ENCODE results near the gene TASP1.

Gene TASP1

DNA sequence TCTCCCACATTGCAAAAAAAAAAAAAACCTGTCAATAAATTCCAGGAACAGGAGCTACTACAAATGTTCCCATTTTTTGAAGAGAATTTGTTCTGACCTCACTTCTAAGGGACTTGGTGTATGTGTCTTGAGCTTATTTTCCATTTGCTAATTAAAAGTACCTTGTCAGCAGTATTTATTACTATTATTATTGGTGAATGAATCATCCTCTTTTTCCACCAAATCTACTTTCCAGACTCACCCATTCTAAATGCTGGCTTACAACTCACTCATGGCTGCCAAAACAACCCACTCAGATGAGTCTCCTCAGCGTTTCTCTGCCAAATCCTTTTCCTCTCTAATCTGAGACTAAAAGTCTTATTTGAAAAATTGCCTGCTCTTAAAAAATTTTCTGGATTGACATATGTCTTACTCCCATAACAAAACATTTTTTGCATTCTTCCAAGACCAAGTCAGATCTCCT lies 33.2 kb upstream of the TASP1 start:
- no peak for DNase-seq (ENCODE audit: extremely low spot score)
- ChIA-PET POLR2A (no interaction called here), CTCF (no interaction called here)
- TF ChIP-seq NFRKB (IDR thresholded peaks at IDR 0.05) (no peak), SP1 (IDR thresholded peaks at IDR 0.05) (no peak), ZNF384 (IDR thresholded peaks at IDR 0.05) (no peak), L3MBTL2 (conservative IDR thresholded peaks at IDR 0.05) (no peak), HDGF (IDR thresholded peaks at IDR 0.05; ENCODE audit: borderline replicate concordance) (no peak), FOXA1 (IDR thresholded peaks at IDR 0.05) (no peak), CTBP1 (IDR thresholded peaks at IDR 0.05; ENCODE audit: borderline replicate concordance) (no peak), SUZ12 (IDR thresholded peaks at IDR 0.05) (no peak), LEF1 (IDR thresholded peaks at IDR 0.05; ENCODE audit: borderline replicate concordance) (no peak), TARDBP (IDR thresholded peaks at IDR 0.05) (no peak), FOXM1 (IDR thresholded peaks at IDR 0.05; ENCODE audit: borderline replicate concordance) (no peak), ELF4 (IDR thresholded peaks at IDR 0.05) (no peak), FOXK2 (IDR thresholded peaks at IDR 0.05) (no peak), BHLHE40 (IDR thresholded peaks at IDR 0.05; ENCODE audit: borderline replicate concordance) (no peak), ARNT (IDR thresholded peaks at IDR 0.05) (no peak)
- TF ChIP-seq, protein P1, sequence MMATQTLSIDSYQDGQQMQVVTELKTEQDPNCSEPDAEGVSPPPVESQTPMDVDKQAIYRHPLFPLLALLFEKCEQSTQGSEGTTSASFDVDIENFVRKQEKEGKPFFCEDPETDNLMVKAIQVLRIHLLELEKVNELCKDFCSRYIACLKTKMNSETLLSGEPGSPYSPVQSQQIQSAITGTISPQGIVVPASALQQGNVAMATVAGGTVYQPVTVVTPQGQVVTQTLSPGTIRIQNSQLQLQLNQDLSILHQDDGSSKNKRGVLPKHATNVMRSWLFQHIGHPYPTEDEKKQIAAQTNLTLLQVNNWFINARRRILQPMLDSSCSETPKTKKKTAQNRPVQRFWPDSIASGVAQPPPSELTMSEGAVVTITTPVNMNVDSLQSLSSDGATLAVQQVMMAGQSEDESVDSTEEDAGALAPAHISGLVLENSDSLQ (IDR thresholded peaks at IDR 0.05) = no peak

DNA sequence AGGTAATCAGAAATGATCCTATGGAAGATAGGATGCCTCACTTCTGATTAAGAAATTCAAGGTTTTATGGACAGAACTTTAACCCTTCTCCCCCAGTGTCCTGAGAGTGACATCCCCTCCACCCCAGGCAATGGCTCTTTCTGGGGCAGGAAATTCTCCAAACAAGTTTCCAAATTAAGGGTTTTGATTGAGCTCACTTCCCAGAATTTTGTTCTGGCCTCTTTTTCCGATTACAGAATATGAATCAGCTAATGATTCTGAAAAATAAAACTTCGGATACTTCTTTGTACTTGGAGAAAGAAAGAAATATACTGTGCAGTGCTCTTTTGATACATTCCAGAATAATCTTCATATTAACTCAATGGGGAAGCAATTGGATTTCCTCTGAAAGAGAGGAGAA lies 32.8 kb upstream of the TASP1 start:
- no peak for DNase-seq (ENCODE audit: extremely low spot score)
- POLR2A ChIA-PET = no interaction called here
- no peak for TF ChIP-seq SUZ12 (IDR thresholded peaks at IDR 0.05)
- no peak for TF ChIP-seq SP1 (IDR thresholded peaks at IDR 0.05)
- TF ChIP-seq, protein P1 (IDR thresholded peaks at IDR 0.05) = no peak
- TF ChIP-seq NFRKB (IDR thresholded peaks at IDR 0.05) = no peak
- TF ChIP-seq HDGF (IDR thresholded peaks at IDR 0.05; ENCODE audit: borderline replicate concordance) = no peak
- no peak for TF ChIP-seq BHLHE40 (IDR thresholded peaks at IDR 0.05; ENCODE audit: borderline replicate concordance)
- no peak for TF ChIP-seq L3MBTL2 (conservative IDR thresholded peaks at IDR 0.05)
- no peak for TF ChIP-seq ARNT (IDR thresholded peaks at IDR 0.05)
- no peak for TF ChIP-seq TARDBP (IDR thresholded peaks at IDR 0.05)
- no peak for TF ChIP-seq FOXM1 (IDR thresholded peaks at IDR 0.05; ENCODE audit: borderline replicate concordance)
- TF ChIP-seq ELF4 (IDR thresholded peaks at IDR 0.05) = no peak
- TF ChIP-seq CTBP1 (IDR thresholded peaks at IDR 0.05; ENCODE audit: borderline replicate concordance) = no peak
- no peak for TF ChIP-seq FOXK2 (IDR thresholded peaks at IDR 0.05)
- TF ChIP-seq LEF1 (IDR thresholded peaks at IDR 0.05; ENCODE audit: borderline replicate concordance) = no peak
- no peak for TF ChIP-seq ZNF384 (IDR thresholded peaks at IDR 0.05)
- CTCF ChIA-PET = no interaction called here

DNA sequence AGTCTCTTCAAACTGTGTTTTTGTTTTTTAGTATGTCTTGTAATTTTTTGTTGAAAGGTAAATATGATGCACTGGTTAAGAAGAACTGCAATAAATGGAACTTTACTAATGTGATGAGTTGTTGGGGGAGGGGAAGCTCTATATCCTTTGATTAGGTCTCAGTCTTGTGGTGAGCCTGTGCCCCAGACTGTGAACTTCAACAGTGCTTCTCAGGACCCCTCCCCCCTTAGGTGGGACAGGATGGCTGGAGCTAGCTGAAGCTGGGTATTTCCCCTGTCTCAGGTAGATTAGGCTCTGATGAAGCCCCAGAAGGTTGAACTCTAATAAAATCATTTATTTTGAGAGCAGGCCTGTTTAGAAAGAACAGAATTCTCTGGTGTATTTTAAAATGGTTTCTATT lies 31.4 kb upstream of the TASP1 start:
- ChIA-PET CTCF (no interaction called here), POLR2A (no interaction called here)
- no peak for TF ChIP-seq SP1 (IDR thresholded peaks at IDR 0.05)
- TF ChIP-seq ARNT (IDR thresholded peaks at IDR 0.05) = no peak
- no peak for TF ChIP-seq HDGF (IDR thresholded peaks at IDR 0.05; ENCODE audit: borderline replicate concordance)
- TF ChIP-seq, protein P1 (IDR thresholded peaks at IDR 0.05) = no peak
- no peak for TF ChIP-seq FOXA1 (IDR thresholded peaks at IDR 0.05)
- no peak for TF ChIP-seq LEF1 (IDR thresholded peaks at IDR 0.05; ENCODE audit: borderline replicate concordance)
- TF ChIP-seq ZNF384 (IDR thresholded peaks at IDR 0.05) = no peak
- no peak for DNase-seq (ENCODE audit: extremely low spot score)

DNA sequence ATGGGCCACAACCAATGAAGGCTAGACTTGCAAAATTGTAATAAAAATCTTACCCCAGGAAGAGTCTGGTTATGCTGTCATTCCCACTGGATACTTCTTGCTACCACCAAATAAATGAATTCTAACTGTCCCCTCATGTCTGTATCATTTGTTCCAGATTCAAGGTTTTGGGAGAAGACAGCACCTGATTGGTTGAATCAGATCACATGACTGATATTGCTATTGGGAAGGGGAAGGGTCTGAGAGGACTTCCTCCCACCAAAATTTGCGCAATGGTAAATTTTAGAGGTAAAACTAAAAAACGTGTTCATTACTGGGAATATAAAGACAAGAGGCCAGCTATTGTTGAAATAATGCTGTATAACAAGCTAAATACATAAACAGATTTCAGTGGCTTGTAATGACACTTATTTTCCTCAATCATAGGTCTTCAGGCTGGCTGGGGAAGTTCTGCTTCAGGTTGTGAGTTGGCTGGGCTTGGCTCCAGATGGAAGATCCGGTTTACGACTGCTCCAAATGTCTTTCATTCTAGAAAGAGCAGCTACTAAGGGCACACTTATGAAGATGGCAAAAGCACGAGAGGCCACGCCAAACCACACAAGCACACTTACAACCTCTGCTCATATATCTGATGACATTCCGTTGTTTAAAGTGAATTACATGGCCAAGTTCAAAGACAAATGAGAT lies 27.1 kb upstream of the TASP1 start:
- TF ChIP-seq LEF1 (IDR thresholded peaks at IDR 0.05; ENCODE audit: borderline replicate concordance) (no peak), ELF4 (IDR thresholded peaks at IDR 0.05) (no peak)
- DNase-seq (ENCODE audit: extremely low spot score) = no peak
- POLR2A ChIA-PET = no interaction called here
- CTCF ChIA-PET = no interaction called here

DNA sequence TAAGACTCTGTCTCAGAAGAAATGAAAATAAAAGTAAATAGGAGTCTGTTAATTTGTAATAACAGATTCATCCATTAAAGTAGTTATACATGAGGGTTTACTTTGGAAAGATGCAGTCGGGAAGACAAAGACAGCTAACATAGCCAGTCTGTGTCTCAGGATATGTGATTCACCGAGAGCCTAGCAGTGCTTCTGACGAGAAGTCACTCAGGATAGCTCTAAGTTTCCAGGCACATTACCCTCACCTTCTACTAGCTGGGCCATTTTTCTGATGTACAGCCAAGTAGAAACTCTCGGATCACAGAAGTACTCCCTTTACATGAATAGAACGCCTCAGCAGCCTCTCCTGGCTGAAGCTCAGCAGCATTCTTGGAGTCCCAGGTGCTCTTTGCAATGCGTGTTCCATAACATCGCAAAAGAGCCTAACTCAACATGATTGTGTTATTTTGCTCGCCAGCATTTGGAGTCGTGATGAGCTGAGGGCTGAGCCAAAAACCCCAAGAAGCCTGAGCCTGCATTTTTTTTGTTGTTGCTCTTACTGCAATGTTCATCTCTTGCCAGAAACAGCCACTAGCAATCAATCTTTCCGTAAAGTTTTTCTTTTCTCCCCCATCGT lies 22.4 kb upstream of the TASP1 start:
- no peak for DNase-seq (ENCODE audit: extremely low spot score)
- no peak for TF ChIP-seq FOXK2 (IDR thresholded peaks at IDR 0.05)
- TF ChIP-seq L3MBTL2 (conservative IDR thresholded peaks at IDR 0.05) = no peak
- TF ChIP-seq NFRKB (IDR thresholded peaks at IDR 0.05) = no peak
- TF ChIP-seq LEF1 (IDR thresholded peaks at IDR 0.05; ENCODE audit: borderline replicate concordance) = no peak
- TF ChIP-seq ELF4 (IDR thresholded peaks at IDR 0.05) = no peak
- TF ChIP-seq HDGF (IDR thresholded peaks at IDR 0.05; ENCODE audit: borderline replicate concordance) = no peak
- TF ChIP-seq SUZ12 (IDR thresholded peaks at IDR 0.05) = no peak
- no peak for TF ChIP-seq TARDBP (IDR thresholded peaks at IDR 0.05)
- no peak for TF ChIP-seq FOXA1 (IDR thresholded peaks at IDR 0.05)
- no peak for TF ChIP-seq FOXM1 (IDR thresholded peaks at IDR 0.05; ENCODE audit: borderline replicate concordance)
- TF ChIP-seq BHLHE40 (IDR thresholded peaks at IDR 0.05; ENCODE audit: borderline replicate concordance) = no peak
- no peak for TF ChIP-seq CTBP1 (IDR thresholded peaks at IDR 0.05; ENCODE audit: borderline replicate concordance)
- TF ChIP-seq ARNT (IDR thresholded peaks at IDR 0.05) = no peak
- TF ChIP-seq, protein P1 (IDR thresholded peaks at IDR 0.05) = no peak
- no peak for TF ChIP-seq SP1 (IDR thresholded peaks at IDR 0.05)
- no peak for TF ChIP-seq ZNF384 (IDR thresholded peaks at IDR 0.05)
- ChIA-PET POLR2A (no interaction called here), CTCF (no interaction called here)

Data from HEK293T (cell line).